ENCODE results near the gene NUP107.

The NUP107 gene

GRCh38 chr12:68647507-68647906 lies 39.3 kb upstream of the NUP107 start:
- H3K27me3 ChIP-seq (ENCODE audit: insufficient read depth, poor library complexity, severe bottlenecking), result no peaks in the 10 kb centered on the region
- no peak overlapping the region for H3K4me3 ChIP-seq (replicated peaks; ENCODE audit: insufficient read depth, low read length)
- no peak for DNase-seq (ENCODE audit: low read depth in 1 of 2, low spot score in 1 of 2)
- H3K27ac ChIP-seq (replicated peaks), result peak overlapping the region; percentile 16; the same call in 1 of the 2 replicates
- no peak for TF ChIP-seq CTCF (IDR thresholded peaks at IDR 0.05; ENCODE audit: insufficient read depth, low read length)
- no peak for TF ChIP-seq POLR2AphosphoS5 (IDR thresholded peaks at IDR 0.05; ENCODE audit: low read depth)
- no peak for TF ChIP-seq GABPA (IDR thresholded peaks at IDR 0.05; ENCODE audit: low read depth)
- TF ChIP-seq SPI1 (IDR thresholded peaks at IDR 0.05; ENCODE audit: borderline replicate concordance, low read depth), result no peak
- TF ChIP-seq REST (IDR thresholded peaks at IDR 0.05; ENCODE audit: insufficient replicate concordance, low read depth), result no peak

- Histone ChIP-seq H3K27me3 (ENCODE audit: insufficient read depth, poor library complexity, severe bottlenecking) (no peaks in the 10 kb centered on the region), H3K27ac (replicated peaks) (peak overlapping the region; percentile 16; the same call in 1 of the 2 replicates), H3K4me3 (replicated peaks; ENCODE audit: insufficient read depth, low read length) (no peak overlapping the region)
- TF ChIP-seq POLR2AphosphoS5 (IDR thresholded peaks at IDR 0.05; ENCODE audit: low read depth), result no peak
- no peak for TF ChIP-seq GABPA (IDR thresholded peaks at IDR 0.05; ENCODE audit: low read depth)
- no peak for TF ChIP-seq CTCF (IDR thresholded peaks at IDR 0.05; ENCODE audit: insufficient read depth, low read length)
- no peak for TF ChIP-seq REST (IDR thresholded peaks at IDR 0.05; ENCODE audit: insufficient replicate concordance, low read depth)
- no peak for TF ChIP-seq SPI1 (IDR thresholded peaks at IDR 0.05; ENCODE audit: borderline replicate concordance, low read depth)
- no peak for DNase-seq (ENCODE audit: low read depth in 1 of 2, low spot score in 1 of 2)
Observed at GRCh38 chr12:68648179-68648578, 38.6 kb upstream of the NUP107 start.

GRCh38 chr12:68665016-68665569 lies 21.7 kb upstream of the NUP107 start:
- TF ChIP-seq POLR2AphosphoS5 (IDR thresholded peaks at IDR 0.05; ENCODE audit: low read depth) (peak; percentile 39; the same call in 1 of the 2 replicates), REST (IDR thresholded peaks at IDR 0.05; ENCODE audit: insufficient replicate concordance, low read depth) (no peak)
- Histone ChIP-seq H3K27me3 (ENCODE audit: insufficient read depth, poor library complexity, severe bottlenecking) (no peaks in the 10 kb centered on the region), H3K27ac (replicated peaks) (no peak overlapping the region), H3K4me3 (replicated peaks; ENCODE audit: insufficient read depth, low read length) (no peak overlapping the region)
- DNase-seq (ENCODE audit: low read depth in 1 of 2, low spot score in 1 of 2), result no peak
